ENCODE data around the gene CYB5B.
"Not testable (repeated sequence)": the region's sequence is repeated elsewhere in the genome, so short reads cannot be mapped to it uniquely, and the experiment has no call there.

Gene CYB5B

DNA sequence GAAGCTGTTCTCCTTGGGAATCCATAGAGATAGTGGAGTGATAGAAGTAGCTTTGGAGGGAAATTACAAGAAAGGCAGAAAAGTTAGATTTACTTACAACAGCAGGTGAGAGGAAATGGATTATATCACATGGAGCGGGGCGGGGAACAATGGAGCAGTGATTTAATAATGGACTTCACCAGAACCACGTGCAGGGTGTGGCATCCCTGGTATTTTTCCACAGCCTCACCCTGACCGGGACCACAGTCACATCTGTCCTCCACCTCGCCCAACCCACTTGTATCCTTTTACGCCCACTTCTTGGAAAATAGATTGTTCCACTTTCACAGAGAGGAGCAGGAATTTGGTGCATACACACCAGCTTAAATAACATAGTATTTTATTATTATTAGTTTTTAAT, 15.9 kb upstream of the CYB5B start:
- DNase-seq (ENCODE audit: low read depth, low spot score): no peak

DNA sequence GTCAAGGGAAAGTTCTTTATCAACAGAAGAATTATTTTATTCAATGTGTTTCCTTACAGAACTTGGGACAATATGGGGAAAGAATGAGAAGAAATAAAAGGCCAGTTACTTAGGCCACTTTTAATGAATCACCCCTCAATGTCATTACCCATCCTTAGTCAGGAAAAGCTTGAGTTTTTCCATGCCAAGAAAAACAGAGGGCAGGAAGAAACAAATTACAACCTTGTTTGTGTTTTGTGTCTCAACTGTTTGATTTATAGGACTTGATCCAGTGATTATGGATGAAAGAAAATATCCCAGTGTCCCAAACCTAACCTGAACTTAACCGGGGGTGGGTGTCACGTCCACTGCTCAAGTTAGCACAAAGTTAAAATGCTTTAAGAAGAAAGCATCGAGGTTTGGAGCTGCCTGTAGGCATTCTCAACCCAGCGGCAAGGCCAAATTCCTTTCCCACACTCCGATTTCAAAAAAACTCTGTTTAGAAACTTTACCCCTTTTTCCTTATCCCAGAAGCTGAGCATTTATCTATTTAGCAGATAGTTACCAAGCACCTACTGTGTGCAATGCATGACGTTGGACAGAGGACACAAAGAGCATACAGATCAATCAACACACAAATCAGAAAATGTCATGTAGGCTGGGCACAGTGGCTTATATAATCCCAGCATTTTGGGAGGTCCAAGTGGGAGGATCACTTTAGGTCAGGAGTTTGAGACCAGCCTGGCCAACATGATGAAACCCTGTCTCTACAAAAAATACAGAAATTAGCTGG, 14.0 kb upstream of the CYB5B start:
- DNase-seq (ENCODE audit: low read depth, low spot score): no peak

DNA sequence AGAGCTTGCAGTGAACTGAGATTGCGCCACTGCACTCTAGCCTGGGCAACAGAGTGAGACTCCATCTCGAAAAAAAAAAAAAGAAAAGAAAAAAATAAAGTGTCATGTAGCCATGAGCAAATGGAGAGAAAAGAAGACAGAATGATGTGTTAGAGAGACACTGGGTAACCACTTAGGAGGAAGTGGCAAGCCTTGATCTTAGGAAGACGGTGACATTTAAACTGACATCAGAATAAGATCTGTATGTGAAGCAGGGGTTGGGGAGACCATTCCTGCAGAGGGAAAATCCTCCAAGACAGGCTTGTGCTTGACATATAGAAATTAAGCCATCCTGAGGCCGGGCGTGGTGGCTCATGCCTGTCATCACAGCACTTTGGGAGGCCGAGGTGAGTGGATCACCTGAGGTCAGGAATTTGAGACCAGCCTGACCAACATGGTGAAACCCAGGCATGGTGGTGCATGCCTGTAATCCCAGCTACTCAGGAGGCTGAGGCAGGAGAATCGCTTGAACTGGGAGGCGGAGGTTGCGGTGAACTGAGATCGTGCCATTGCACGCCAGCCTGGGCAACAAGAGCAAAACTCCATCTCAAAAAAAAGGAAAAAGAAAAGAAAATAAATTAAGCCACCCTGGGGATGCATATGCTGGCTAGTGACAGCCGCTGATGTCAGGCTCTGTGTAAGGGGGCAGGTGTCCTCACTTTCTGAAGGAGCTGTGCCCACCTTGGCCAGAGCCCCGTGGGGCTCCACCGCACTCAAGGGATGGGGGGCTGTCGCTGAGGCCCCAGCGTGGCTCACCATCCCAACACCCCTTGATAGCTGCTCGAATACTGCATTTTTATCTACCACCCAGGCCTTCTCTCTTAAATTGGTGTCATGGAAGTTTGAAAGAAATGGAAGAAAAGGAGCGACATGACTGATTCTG, 13.1 kb upstream of the CYB5B start:
- DNase-seq (ENCODE audit: low read depth, low spot score): no peak

DNA sequence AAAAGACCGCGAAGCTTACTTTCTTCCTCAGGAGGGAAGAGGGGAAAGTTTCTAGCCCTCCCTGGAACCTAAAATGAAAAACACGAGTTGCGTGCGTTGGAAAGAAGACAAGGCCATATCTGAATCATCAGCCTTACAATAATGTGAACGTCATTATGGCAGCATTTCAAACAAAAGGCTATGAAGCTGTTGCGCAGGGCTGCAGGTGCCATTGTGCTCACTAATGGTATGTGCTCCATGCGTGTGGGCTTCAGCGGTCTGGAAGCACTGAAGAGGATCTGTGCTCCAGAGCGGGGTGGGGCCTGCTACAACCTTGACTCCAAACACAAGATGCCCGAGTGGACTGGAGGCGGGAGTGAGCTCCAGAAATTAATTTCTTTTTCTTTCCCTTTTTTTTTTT, 12.1 kb upstream of the CYB5B start:
- no peak for DNase-seq (ENCODE audit: low read depth, low spot score)

DNA sequence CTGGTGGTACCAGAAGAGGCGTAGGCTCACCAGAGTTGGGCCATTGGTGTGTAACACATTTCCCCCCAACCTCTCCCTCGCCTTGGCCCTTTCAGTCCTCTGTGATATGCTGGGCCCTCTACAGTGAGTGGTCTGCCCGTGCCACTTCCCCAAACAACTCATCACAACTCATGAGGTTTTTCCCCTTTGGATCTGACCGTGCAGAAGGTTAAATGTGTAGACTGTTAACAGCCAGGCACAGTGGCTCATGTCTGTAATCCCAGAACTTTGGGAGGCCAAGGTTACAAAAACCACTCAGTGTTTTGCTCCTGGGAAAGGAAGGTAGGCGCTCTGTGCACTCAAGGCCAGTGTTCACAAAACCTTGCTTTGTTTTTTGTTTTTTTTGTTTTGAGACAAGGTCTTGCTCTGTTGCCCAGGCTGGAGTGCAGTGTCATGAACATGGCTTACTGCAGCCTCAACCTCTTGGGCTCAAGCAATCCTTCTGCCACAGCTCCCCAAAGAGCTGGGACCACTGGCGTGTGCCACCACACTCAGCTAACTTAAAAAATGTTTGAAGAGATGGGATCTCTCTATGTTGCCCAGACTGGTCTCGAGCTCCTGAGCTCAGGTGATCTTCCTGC, 11.3 kb upstream of the CYB5B start:
- no peak for DNase-seq (ENCODE audit: low read depth, low spot score)

DNA sequence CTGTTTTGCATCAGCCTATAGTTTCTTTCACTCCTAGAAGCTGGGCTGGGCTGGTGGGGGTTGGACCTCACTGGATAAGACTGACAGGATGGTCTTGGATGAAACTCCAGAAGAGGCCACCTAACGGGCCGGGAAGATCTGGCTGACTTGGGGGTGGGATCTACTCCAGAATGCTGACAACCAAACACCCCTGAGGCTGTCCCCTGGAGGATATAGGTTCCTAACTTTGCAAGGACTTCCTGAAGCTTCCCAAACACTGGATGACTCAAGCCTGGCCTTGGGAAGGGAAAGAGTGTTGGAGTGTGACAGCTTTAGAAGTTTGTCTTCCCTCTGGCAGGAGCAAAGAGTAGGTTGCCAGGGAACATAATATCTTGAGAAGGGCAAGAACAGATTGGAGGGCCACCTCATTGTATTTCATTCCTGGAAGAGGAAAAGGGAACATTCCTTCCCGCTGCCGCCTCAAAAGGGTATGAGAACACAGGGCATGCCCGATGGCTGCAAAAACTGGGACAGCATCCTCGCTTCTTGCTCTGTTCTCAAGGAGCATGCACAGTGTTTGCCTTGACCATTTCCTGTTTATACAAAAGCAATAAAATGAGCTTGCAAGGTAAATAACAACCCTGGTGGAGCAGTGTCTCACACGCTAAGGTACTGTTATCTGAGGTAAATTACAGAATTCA, 6.8 kb upstream of the CYB5B start:
- peak; percentile 94 for DNase-seq (ENCODE audit: low read depth, low spot score)

DNA sequence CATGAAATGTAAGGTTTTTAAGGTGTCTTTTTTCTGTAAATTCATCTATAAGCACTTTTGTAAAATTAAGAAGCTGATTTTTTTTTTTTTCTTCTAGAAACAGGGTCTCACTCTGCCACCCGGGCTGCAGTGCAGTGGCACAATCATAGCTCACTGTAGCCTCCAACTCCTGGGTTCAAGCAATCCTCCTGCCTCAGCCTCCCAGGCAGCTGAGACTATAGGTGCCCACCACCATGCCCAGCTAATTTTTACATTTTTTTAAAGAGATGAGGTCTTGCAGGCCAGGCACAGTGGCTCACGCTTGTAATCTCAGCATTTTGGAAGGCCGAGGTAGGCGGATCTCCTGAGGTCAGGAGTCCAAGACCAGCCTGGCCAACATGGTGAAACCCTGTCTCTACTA, 4.5 kb upstream of the CYB5B start:
- no peak for DNase-seq (ENCODE audit: low read depth, low spot score)

DNA sequence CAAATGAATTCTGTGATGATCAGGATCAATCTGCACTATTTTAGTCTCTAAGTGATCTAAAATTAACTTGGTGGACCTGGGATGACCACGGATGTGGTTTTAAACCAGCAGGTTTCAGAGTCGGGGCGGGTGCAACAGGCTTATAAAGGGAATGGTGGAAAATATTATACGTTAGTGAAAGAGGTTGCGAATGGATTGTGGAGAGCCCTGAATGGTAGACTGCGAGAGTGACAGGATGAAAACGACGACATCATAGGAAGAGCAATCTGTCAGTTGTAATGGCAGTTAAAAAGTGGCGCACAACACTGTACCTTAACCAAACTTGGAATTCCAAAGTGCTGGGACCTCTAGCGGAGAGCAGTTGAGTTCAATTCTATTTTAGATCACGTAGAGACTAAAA, 1.2 kb upstream of the CYB5B start:
- DNase-seq (ENCODE audit: low read depth, low spot score): no peak

DNA sequence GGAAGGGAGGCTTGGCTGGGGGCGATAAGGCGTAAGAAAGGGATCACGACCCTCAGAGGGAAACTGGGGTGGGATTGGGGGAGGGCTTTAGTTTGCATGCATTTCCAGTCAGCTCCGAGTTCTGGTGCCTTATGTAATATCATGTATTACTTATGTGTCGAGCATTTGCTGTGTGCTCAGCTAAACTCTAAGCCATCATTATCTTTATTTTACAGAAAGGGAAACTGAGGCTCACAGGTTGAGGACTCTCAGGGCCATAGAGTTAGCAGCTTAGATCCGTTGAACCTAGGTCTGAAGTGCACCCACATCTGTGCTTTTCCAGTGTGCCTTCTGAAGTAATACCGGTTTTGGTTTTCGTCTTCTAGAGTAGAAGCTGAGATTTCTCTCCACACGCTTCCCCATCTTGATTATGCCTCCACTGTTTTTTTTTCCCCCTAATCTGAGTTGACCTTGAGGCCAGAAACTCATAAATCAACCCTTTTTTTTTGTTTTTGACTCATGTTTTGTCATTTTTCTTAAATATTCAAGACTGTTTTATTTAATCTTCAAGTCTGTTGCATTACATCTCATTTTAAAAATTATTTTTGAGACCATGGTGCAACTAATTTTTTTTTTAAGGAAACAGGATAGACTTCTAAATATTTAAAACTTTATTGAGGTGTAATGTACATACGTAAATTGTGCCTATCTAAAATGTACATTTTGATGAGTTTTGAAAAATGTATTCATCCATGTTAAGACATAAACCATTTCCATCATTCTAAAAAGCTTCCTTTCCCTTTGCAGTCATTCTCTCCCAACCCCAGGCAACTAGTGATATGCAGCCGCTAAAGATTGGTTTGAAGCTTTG, 741 bp downstream of the CYB5B start:
- DNase-seq (ENCODE audit: low read depth, low spot score): no peak

DNA sequence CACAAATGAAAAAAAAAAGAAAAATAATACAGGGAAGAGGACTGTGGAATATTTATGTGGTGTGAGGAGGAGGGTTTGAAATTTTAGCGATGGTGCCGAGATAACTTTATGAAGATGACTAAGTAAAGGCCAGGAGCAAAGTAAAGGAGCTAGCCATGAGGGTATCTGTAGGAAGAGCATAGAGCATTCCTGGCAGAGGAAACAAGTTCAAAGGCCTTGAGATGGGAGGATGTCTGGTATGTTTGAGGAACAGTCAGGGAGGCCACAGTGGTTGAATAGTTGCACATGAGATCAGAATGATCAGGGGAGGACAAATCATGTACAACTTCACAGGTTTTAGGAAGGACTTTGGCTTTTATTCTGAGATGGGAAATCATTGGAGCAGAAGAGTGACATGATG, 4.2 kb downstream of the CYB5B start:
- no peak for DNase-seq (ENCODE audit: low read depth, low spot score)

DNA sequence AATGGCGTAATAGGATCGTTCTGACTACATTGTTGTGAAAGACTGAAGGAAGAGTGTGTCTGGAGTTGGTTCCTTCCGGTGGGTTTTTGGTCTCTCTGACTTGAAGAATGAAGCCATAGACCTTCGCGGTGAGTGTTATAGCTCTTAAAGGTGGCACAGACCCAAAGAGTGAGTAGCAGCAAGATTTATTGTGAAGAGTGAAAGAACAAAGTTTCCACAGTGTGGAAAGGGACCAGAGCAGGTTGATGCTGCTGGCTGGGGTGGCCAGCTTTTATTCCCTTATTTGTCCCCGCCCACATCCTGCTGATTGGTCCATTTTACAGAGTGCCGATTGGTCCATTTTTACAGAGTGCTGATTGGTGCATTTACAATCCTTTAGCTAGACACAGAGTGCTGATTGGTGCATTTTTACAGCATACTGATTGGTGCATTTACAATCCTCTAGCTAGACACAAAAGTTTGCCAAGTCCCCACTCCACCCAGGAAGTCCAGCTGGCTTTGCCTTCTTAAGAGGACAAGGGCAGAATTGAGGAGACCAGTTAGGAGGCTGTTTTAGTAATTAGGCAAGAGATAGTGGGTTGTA, 4.7 kb downstream of the CYB5B start:
- DNase-seq (ENCODE audit: low read depth, low spot score): not testable (repeated sequence)

DNA sequence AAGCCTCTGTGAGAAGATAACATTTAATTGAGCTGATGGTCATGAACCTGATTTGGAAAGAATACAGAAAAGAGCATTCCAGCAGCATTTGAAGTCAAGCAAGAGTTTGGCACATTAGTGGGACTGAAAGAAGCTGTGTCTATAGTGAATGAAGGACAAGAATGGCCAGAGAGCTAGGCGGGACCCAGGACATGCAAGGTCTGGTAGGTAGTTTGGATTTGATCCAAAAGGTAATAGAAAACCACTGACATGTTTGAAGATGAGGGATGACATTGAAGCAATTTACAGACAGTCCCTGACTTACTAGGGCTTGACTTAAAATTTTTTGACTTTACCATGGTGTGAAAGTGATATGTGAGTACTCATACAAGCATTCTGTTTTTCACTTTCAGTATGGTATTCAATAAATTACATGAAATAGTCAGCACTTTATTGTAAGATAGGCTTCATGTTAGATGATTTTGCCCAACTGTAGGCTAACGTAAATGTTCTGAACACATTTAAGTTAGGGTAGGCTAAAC, 7.6 kb downstream of the CYB5B start:
- no peak for DNase-seq (ENCODE audit: low read depth, low spot score)

DNA sequence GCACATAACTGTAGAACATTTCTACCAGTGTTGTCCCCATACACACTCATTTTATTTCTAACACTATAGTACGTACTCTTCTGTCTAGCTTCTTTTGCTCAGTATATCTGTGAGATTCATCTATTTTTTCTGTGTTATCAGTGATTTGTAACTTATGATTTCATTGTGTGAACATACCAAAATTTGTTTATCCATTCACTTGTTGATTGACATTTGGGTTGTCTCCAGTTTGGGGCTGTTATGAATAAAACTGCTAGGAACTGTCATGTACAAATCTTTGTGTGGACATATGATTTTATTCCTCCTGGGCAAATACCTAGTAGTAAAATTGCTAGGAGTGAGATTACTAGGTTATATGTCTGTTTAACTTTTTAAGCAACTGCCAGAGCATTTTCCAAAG, 9.6 kb downstream of the CYB5B start:
- no peak for DNase-seq (ENCODE audit: low read depth, low spot score)

DNA sequence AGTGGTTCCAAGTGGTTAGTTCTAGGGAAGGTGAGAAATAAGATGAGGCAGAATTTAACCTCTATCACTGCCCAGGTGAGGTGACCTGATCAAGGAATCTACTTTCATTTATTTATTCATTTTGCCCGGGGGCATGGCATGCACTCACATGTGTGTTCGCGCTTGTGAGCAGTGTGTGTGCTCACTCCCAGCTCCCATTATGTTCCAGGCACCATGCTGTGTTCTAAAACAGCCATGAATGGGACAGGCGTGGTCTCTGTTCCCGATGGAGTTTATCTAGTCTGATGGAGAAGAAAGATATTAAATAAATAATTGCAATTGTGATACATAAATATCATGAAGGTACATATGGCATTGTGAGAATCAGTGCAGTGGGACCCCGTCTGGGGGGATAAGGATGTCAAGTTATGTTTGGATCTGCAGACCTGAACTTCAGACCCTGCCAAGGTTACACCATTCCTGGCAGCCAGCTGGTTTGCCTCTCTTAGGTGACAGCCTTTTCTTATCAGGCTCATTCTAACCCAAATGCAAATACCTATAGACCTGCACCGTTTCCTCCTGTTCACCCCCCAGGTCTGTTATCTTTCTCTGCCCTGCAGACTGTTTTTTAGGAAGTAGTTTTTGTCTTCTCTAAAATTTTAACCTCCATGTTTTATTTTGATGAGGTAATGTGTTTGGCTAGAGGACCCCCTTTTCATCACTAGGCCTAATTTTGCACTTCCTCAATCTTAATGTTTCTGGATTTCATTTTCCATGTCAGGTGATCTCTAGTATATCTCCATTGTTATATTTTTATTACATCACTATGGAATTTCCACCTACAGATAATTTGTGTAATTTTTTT, 11.8 kb downstream of the CYB5B start:
- no peak for DNase-seq (ENCODE audit: low read depth, low spot score)

DNA sequence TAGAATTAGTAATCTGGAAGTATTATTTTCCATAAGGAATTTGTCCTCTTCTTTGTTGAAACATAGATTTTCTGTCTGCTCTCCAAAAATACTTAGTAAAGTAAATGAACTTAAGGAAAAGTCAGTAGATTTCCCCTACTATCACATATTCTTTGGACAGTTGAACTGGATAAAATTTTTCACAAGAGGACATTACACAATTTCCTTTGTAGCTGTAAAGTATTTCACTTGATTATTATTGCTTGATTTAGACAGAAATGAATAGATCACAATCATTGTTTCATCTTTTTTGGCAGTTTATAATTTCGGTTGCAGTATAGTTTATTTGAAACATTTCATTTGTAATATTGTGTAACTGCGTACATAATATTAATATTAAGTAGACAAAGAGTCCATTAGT, 12.5 kb downstream of the CYB5B start:
- no peak for DNase-seq (ENCODE audit: low read depth, low spot score)

DNA sequence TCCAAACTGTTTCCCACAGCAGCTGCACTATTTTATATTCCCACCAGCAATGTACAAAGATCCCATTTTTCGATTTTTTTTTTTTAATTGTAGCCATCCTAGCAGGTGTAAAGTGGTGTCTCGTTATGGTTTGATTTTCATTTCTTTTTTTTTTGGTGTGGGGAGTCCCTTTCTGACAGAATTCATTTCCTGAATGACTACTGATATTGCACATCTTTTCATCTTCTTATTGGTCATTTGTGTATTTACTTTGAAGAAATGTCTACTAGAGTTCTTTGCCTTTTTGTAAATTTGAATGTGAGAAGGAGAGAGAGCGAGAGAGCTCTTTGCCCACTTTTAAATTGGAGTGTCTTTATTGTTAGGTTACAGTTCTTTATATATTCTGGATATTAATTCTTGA, 14.0 kb downstream of the CYB5B start:
- DNase-seq (ENCODE audit: low read depth, low spot score): no peak

DNA sequence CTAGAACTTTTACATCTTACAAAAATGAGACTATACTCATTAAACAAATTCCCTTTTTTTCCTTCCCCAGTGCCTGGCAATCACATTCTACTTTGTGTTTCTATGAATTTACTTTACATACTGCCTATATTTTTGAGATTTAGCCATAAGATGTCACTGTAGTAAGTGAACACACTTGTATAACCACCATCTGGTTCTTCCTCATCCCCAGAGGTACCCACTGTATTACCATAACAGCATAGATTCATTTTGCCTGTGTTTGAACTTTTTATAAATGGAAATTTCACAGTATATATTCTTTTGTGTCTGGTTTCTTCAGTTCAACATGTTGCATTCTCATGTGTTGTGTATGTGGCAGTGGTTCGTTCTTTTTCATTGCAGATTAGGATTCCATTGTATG, 15.8 kb downstream of the CYB5B start:
- DNase-seq (ENCODE audit: low read depth, low spot score): no peak

DNA sequence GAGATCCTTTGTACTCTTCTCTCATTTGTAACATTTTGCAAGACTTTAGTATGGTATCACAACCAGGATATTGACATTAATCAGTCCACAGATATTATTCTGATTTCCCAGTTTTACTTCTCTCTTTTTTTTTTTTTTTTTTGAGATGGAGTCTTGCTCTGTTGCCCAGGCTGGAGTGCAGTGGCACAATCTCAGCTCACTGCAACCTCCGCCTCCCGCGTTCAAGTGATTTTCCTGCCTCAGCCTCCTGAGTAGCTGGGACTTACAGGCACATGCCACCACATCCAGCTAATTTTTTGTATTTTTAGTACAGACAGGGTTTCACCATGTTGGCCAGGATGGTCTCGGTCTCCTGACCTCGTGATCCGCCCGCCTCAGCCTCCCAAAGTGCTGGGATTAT, 16.6 kb downstream of the CYB5B start:
- DNase-seq (ENCODE audit: low read depth, low spot score): not testable (repeated sequence)

DNA sequence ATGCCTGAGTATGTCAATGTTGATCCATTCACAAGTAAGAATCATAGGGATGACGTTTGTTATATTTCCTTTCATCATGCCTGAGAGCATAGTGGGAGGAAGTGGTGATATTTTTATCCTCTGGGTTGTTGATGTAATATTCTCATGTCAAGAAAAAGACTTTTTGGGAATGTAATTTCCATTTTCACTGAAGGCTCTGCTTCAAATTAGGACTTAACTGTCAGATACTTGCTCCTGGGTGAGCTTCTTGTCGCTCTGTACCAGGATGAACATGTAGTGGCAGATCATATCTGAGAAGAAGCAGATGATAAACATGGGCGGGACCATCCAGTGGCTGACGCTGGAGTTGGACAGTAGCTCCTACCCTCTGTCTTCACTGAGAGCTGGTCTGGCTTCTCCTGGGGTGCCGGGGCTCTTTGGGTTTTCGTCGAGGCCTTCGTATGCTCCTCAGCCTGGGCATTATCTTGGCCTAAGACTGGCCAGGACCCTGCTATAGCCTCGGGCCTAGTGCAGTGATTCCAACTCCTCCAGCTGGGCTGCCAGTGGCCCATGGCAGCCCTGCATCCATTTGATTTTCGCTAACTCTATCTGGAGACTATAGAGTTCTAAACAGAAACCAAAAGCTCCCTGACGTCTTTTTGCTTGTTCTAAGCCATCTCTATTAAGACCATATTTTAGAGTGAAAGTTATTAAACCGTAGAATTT, 19.7 kb downstream of the CYB5B start:
- DNase-seq (ENCODE audit: low read depth, low spot score): no peak

Measured in ELF-1 (cell line).